ENCODE results near the gene UQCRQ. TPM values are rescaled to one million over a fixed set of nuclear protein-coding genes. Genes with fewer than 3 reads are reported as not detected.

UQCRQ gene
- total and polyA plus RNA-seq, 2 donors (not counting 1 experiment from before 2014, with no cell fraction given), result 71.1 to 90.0 TPM

- H3K9ac ChIP-seq (ENCODE audit: low read length), result no peak overlapping the region
- 87% methylated on average over 7 of the region's 7 CpGs for WGBS (ENCODE audit: insufficient coverage)
- no peak overlapping the region for H3K27ac ChIP-seq (ENCODE audit: low read length in 2 of 2)
- ChIA-PET CTCF (interaction anchor here (0.6 to 1.9 kb wide), 5 partner anchors 8 to 297 kb away, joined by 3 to 5 read pairs (median 3); no protein-coding TSS in a partner anchor), POLR2A (no interaction called here)
- H3K4me3 Mint-ChIP-seq, result no peak overlapping the region
- H3K9me3 ChIP-seq (ENCODE audit: control extremely low read depth in 1 of 3, control insufficient read depth in 2 of 3, insufficient read depth in 1 of 3, low read length in 2 of 3), result peaks cover 0 to 4% (median 0%) of the 10 kb centered on the region in 3 donors
- peaks cover 33 to 37% of the 10 kb centered on the region in 2 donors for H3K4me1 ChIP-seq (ENCODE audit: control insufficient read depth in 2 of 2, insufficient read depth in 2 of 2, low read length in 2 of 2)
- H3K27me3 Mint-ChIP-seq, result peaks cover 38% of the 10 kb centered on the region
- no peak overlapping the region for H3K4me3 ChIP-seq (ENCODE audit: control extremely low read depth in 1 of 5, extremely low read depth in 1 of 5, insufficient read depth in 1 of 5, low read depth in 2 of 5, low read length in 4 of 5)
- peak overlapping the region; percentile 41 for H3K4me2 ChIP-seq (replicated peaks; ENCODE audit: low read depth, low read length, poor library complexity, severe bottlenecking)
- no peak for DNase-seq
- H3K27me3 ChIP-seq (replicated peaks in 1 of 4; ENCODE audit: control extremely low read depth in 1 of 4, control insufficient read depth in 3 of 4, insufficient read depth in 4 of 4, low read length in 3 of 4), result peaks cover 0 to 80% (median 40%) of the 10 kb centered on the region in 4 experiments
- H4K20me1 ChIP-seq (ENCODE audit: control insufficient read depth, insufficient read depth, low read length, poor library complexity, severe bottlenecking), result no peaks in the 10 kb centered on the region
- H3K4me1 Mint-ChIP-seq, result peaks cover 18% of the 10 kb centered on the region
- H3K9me3 Mint-ChIP-seq (ENCODE audit: insufficient read depth), result no peaks in the 10 kb centered on the region
- no peak for ATAC-seq (ENCODE audit: low read depth)
- no peak overlapping the region for H2AFZ ChIP-seq (ENCODE audit: insufficient read depth, low read depth, low read length, poor library complexity, severe bottlenecking)
- no peak overlapping the region for H3K27ac Mint-ChIP-seq
- H3K79me2 ChIP-seq (ENCODE audit: control insufficient read depth, insufficient read depth, low read length), result no peaks in the 10 kb centered on the region
- intact Hi-C loops (cut with micrococcal nuclease), result no loop called here
- no peaks in the 10 kb centered on the region for H3K36me3 ChIP-seq (replicated peaks in 1 of 2; ENCODE audit: control extremely low read depth in 1 of 2, control insufficient read depth in 1 of 2, extremely low read depth in 1 of 2, insufficient read depth in 2 of 2, low read length in 1 of 2)
- TF ChIP-seq EZH2 (IDR thresholded peaks at IDR 0.05; ENCODE audit: borderline replicate concordance, insufficient read depth, low read depth, low read length, poor library complexity, severe bottlenecking) (no peak), CTCF (IDR thresholded peaks at IDR 0.05) (no peak)
These were observed 42.9 kb upstream of the UQCRQ start for GRCh38 chr5:132823481-132824050.

DNA sequence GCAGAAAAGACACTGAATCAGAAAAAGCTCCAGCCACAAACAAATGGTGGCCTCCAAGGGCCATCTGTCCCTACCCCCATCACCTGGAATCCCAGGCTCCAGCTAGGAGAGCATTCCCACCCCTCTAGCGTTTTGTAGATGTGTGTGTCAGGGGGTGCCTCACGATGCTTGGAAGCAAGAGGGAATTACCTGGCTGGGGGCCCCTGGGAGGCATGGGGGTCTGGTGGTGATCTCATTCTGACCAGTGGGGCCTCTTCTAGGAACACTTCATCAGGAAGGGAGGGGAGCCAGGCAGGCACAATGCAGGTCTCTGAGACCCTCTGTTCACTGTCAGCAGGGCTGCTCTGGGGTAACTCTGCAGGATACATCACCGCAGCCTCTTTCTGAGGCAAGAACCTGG is 42.0 kb upstream of the UQCRQ start:
- Histone ChIP-seq H3K79me2 (ENCODE audit: control insufficient read depth, insufficient read depth, low read length) (no peaks in the 10 kb centered on the region), H3K4me3 (ENCODE audit: control extremely low read depth in 1 of 5, extremely low read depth in 1 of 5, insufficient read depth in 1 of 5, low read depth in 2 of 5, low read length in 4 of 5) (no peak overlapping the region), H3K27me3 (replicated peaks in 1 of 4; ENCODE audit: control extremely low read depth in 1 of 4, control insufficient read depth in 3 of 4, insufficient read depth in 4 of 4, low read length in 3 of 4) (peaks cover 0 to 88% (median 47%) of the 10 kb centered on the region in 4 experiments), H3K4me1 (ENCODE audit: control insufficient read depth in 2 of 2, insufficient read depth in 2 of 2, low read length in 2 of 2) (peaks cover 31 to 39% of the 10 kb centered on the region in 2 donors), H4K20me1 (ENCODE audit: control insufficient read depth, insufficient read depth, low read length, poor library complexity, severe bottlenecking) (no peaks in the 10 kb centered on the region), H3K4me2 (replicated peaks; ENCODE audit: low read depth, low read length, poor library complexity, severe bottlenecking) (no peak overlapping the region), H3K9ac (ENCODE audit: low read length) (no peak overlapping the region), H3K27ac (ENCODE audit: low read length in 2 of 2) (no peak overlapping the region), H2AFZ (ENCODE audit: insufficient read depth, low read depth, low read length, poor library complexity, severe bottlenecking) (no peak overlapping the region), H3K36me3 (replicated peaks in 1 of 2; ENCODE audit: control extremely low read depth in 1 of 2, control insufficient read depth in 1 of 2, extremely low read depth in 1 of 2, insufficient read depth in 2 of 2, low read length in 1 of 2) (no peaks in the 10 kb centered on the region), H3K9me3 (ENCODE audit: control extremely low read depth in 1 of 3, control insufficient read depth in 2 of 3, insufficient read depth in 1 of 3, low read length in 2 of 3) (peaks cover 0 to 4% (median 0%) of the 10 kb centered on the region in 3 donors)
- no peak for TF ChIP-seq EZH2 (IDR thresholded peaks at IDR 0.05; ENCODE audit: borderline replicate concordance, insufficient read depth, low read depth, low read length, poor library complexity, severe bottlenecking)
- no peak for TF ChIP-seq CTCF (IDR thresholded peaks at IDR 0.05)
- 90% methylated on average over 2 of the region's 3 CpGs for WGBS (ENCODE audit: insufficient coverage)
- ATAC-seq (ENCODE audit: low read depth), result no peak
- POLR2A ChIA-PET, result no interaction called here
- CTCF ChIA-PET, result interaction anchor here (0.6 to 1.9 kb wide), 5 partner anchors 13 to 139 kb away, joined by 3 to 5 read pairs (median 3); no protein-coding TSS in a partner anchor
- H3K4me1 Mint-ChIP-seq, result peaks cover 21% of the 10 kb centered on the region
- no peaks in the 10 kb centered on the region for H3K9me3 Mint-ChIP-seq (ENCODE audit: insufficient read depth)
- intact Hi-C loops (cut with micrococcal nuclease), result no loop called here
- peaks cover 38% of the 10 kb centered on the region for H3K27me3 Mint-ChIP-seq
- no peak for DNase-seq
- no peak overlapping the region for H3K27ac Mint-ChIP-seq
- H3K4me3 Mint-ChIP-seq, result peak overlapping the region; percentile 47
